ENCODE data around the gene OSBP.

DNA sequence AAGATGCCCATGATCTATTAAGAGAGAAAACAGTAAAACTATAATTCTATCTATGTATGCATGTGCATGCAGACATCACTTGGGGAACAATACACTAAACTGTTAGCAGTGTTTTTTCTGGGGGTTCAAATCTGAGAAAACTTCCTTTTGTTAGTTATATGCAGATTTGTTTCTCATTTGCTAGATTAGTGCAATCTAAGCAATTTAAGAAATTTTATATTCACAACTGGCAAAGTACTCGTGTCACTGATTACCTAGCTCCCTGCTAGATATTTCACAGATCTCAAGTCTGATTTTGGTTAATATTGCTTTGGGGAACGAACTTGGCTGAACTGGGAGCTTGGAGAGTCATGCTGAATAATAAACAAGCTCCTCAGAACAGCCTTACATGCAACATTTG, 14.9 kb upstream of the OSBP start:
- TF ChIP-seq CTCF (IDR thresholded peaks at IDR 0.05): no peak
- no peak for TF ChIP-seq EZH2 (IDR thresholded peaks at IDR 0.05; ENCODE audit: borderline replicate concordance, insufficient read depth, low read depth, low read length, poor library complexity, severe bottlenecking)

Measured in B cell (primary cell).